Right ventricle myocardium superior (tissue), 1 donor: ENCODE data around the gene ADAMTS13. TPM values are rescaled to one million over a fixed set of nuclear protein-coding genes. Genes with fewer than 3 reads are reported as not detected.

Source experiments
- ATAC-seq: fragments of 200-7000 bp; cut with Tn5 transposase; one replicate; pipeline ENCODE4 v1.9.1; 2020; ENCODE audit warnings: mild to moderate bottlenecking; ENCODE audit not compliant: poor library complexity
- DNase-seq: peaks from one replicate; pipeline ENCODE4 v3.0.0-alpha.2; 2020
- intact Hi-C: fragments of 100-400 bp; cut with DNase I; formaldehyde crosslinking; loops from one replicate; pipeline ENCODE4 v1.11.2; 2022
- total RNA-seq: library from RNA; stranded (reverse); fragmentation: NEBNext Ultra II Directional; extraction: Animal tissue kit (Norgen Biotek cat#: 25700); gene quantifications from one replicate; pipeline ENCODE4 v1.2.1, GENCODE V29; 2021
- donor health status: DM: no; HTN: yes; CAD: no; lungs with severe emphysema.

Gene ADAMTS13
- total RNA-seq, 1 donor from 2014 or later = 2.8 TPM

GRCh38 chr9:133417541-133418461, 4.4 kb upstream of the ADAMTS13 start, which contains the start of gene REXO4:
TSS of gene REXO4 (minus strand) at chr9:133418010. CDS start at chr9:133417844, 166 bp downstream.
- intact Hi-C loops = no loop called here
- ATAC-seq (peak; percentile 97), DNase-seq (peak; percentile 88)

- DNase-seq = no peak
- intact Hi-C loops = no loop called here
- no peak for ATAC-seq
Observed at GRCh38 chr9:133419005-133419404, 3.2 kb upstream of the ADAMTS13 start.

GRCh38 chr9:133420392-133420827, 1.8 kb upstream of the ADAMTS13 start:
- intact Hi-C loops = no loop called here
- no peak for DNase-seq
- no peak for ATAC-seq

GRCh38 chr9:133423216-133423615, 1.0 kb downstream of the ADAMTS13 start:
- no peak for DNase-seq
- ATAC-seq = peak; percentile 14
- intact Hi-C loops = no loop called here

- ATAC-seq (no peak), DNase-seq (no peak)
- intact Hi-C loops = no loop called here
Observed at GRCh38 chr9:133424187-133424586, 2.0 kb downstream of the ADAMTS13 start.

- ATAC-seq (no peak), DNase-seq (no peak)
- intact Hi-C loops = no loop called here
Observed at GRCh38 chr9:133425049-133425632, 3.0 kb downstream of the ADAMTS13 start.

- ATAC-seq (no peak), DNase-seq (no peak)
- intact Hi-C loops = no loop called here
Observed at GRCh38 chr9:133426011-133426410, 3.8 kb downstream of the ADAMTS13 start.

DNA sequence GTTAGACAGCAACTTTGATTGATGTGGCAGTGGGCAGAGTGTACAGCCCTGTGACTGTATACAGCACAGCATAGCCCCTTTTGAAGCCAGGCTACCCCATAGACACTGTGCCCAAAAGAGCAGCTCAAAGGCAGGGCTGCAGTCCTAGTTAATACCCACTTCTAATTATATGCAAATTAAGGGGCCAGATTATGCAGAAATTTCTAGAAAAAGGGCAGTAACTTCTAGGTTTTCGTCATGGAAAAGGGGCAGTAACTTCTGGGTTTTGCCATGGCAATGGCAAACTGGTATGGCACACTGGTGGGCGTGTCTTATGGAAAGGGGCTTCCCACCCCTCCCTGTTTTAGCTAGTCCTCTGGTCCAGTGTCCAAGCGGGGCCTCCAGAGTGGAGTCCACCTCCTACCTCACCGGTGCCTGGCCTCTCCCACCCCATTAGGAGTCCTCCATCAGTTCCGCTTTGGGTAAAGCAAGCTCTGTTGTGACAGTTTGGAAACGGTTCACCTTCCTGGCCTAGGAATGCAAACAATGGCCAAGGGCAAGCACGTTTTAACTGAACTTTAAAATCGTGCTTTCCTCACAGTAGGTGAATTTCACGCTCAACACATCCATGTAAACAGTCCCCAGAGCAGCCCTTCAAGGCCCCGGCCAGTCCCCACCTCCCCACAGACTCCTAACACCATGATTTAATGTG, 5.6 kb downstream of the ADAMTS13 start:
- no peak for ATAC-seq
- no peak for DNase-seq
- intact Hi-C loops = no loop called here

DNA sequence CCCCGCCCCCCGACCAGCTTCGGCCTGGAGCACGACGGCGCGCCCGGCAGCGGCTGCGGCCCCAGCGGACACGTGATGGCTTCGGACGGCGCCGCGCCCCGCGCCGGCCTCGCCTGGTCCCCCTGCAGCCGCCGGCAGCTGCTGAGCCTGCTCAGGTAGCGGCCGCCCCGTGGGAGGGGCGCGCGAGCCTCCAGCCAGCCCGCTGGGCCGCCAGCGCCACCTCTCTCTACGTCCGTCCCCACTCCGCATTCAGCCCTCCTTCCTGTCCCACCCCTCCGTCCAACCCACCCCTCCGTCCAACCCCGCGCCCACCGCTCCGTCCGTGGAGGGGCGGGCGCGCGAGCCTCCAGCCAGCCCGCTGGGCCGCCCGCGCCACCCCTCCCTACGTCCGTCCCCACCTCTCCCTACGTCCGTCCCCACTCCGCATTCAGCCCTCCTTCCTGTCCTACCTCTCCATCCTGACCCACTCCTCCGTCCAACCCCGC, 6.5 kb downstream of the ADAMTS13 start:
- no peak for DNase-seq
- intact Hi-C loops = no loop called here
- peak; percentile 46 for ATAC-seq

GRCh38 chr9:133429214-133429613, 7.0 kb downstream of the ADAMTS13 start:
- intact Hi-C loops = no loop called here

GRCh38 chr9:133429641-133430161, 7.5 kb downstream of the ADAMTS13 start:
- intact Hi-C loops = no loop called here
- DNase-seq = peak; percentile 61
- peak; percentile 66 for ATAC-seq

More at GRCh38 chr9:133429214-133429613, 7.0 kb downstream of the ADAMTS13 start:
- no peak for DNase-seq
- ATAC-seq = no peak

DNA sequence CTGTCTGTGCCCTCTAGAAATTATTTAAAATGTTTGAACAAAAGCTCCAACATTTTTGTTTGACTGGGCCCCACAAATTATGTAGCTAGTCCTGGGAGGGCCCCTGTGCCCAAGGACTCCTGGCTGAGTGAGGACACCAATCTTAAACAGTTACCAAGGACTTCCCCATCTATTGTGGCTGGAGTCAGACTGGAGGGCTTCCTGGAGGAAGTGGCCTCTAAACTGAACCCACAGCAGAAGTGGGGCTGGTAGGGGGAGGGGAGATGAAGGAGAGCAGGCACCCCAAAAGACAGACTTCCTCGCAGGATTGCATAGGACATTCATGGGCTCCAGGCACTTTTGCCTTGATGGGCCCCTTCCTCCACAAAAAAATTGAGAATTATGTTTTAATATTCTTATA, 8.1 kb downstream of the ADAMTS13 start:
- intact Hi-C loops = no loop called here
- no peak for ATAC-seq
- DNase-seq = no peak

GRCh38 chr9:133433351-133433843, 11.2 kb downstream of the ADAMTS13 start:
- DNase-seq (no peak), ATAC-seq (no peak)
- intact Hi-C loops = no loop called here

GRCh38 chr9:133436681-133437080, 14.5 kb downstream of the ADAMTS13 start:
- ATAC-seq = no peak
- intact Hi-C loops = no loop called here
- DNase-seq = no peak

DNA sequence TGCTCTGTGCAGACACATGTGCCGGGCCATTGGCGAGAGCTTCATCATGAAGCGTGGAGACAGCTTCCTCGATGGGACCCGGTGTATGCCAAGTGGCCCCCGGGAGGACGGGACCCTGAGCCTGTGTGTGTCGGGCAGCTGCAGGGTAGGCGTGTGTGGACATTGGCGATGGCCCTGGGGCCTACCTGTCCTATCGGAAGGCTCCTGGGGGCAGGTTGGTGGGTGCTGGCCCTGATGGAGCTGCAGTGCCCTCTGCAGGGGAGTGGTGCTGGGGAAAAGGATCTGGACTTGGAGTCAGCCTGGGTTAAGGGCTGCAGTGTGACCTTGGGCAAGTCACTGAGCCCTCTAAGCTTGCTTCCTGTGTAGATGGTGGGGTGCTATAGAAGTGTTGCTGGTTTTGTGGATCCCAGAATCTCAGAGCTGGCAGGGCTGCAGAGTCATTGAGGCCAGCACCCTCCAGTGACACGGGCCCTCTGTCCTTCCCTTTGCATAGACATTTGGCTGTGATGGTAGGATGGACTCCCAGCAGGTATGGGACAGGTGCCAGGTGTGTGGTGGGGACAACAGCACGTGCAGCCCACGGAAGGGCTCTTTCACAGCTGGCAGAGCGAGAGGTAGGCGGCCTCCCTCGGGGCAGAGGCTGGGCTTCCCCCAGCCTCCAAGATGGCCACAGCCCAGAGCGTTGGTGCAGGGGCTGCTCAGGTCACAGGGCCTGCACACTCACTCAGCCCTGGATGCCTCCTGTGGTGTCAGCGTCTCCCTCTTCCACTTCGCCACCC, 15.8 kb downstream of the ADAMTS13 start:
- intact Hi-C loops = no loop called here
- ATAC-seq (no peak), DNase-seq (no peak)

- no peak for ATAC-seq
- no peak for DNase-seq
- intact Hi-C loops = no loop called here
Observed at GRCh38 chr9:133439337-133439736, 17.2 kb downstream of the ADAMTS13 start.

DNA sequence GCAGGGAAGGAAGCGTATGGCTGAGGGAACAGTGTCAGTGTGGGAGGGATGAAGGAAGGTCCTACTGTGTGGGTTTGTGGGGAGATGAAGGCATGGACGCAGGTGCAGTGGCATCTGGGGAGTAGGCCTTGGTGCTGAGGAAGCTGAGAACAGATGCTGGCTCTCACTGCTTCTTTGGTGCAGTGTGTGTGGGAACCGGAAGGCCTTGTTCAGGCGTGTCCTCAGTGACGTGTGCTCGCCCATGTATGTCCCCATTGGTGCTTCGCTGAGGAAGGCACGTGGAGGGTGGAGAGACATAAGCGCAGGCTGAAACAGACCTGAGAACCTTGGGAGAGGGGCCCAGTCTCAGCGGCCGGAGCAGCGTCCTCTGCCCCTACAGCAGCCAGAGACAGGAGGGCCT, 18.7 kb downstream of the ADAMTS13 start:
- DNase-seq (no peak), ATAC-seq (no peak)
- intact Hi-C loops = no loop called here

DNA sequence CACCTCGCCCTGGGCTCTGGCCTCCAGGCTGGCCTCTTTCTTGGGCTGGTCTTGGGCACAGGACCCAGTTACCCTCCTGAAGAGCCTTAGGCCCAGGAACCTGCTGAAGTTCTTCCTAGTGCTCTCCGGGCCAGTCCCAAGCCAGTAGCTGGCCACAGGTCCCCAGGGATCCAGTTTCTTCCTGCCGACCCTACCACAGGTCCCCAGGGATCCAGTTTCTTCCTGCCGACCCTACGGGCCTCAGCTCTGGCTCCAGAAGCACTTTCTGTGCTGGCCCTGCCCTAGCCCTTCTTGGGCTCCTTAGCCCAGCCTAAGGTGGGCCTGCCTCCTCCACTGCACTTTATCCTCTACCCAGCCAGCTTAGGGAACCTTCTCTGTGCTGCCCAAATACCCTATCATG, 19.4 kb downstream of the ADAMTS13 start:
- intact Hi-C loops = no loop called here
- no peak for ATAC-seq
- no peak for DNase-seq
